GM18951 (cell line): ENCODE data around the gene PITHD1.

Experiments used
- POLR2A ChIP-seq: IDR thresholded peaks from 4 replicates; pipeline ENCODE4 v1.6.1; 2011; ENCODE audit warnings: mild to moderate bottlenecking; ENCODE audit not compliant: insufficient read length, insufficient read depth; ENCODE audit errors: extremely low read depth
- in situ Hi-C: fragments of 300-500 bp; cut with MboI; formaldehyde crosslinking; loops from one replicate; pipeline ENCODE4 v1.12.0; 2022; ENCODE audit warnings: low sequenced_read_pairs, mixed read lengths, inconsistent platforms; ENCODE audit not compliant: unreplicated experiment

PITHD1 gene

DNA sequence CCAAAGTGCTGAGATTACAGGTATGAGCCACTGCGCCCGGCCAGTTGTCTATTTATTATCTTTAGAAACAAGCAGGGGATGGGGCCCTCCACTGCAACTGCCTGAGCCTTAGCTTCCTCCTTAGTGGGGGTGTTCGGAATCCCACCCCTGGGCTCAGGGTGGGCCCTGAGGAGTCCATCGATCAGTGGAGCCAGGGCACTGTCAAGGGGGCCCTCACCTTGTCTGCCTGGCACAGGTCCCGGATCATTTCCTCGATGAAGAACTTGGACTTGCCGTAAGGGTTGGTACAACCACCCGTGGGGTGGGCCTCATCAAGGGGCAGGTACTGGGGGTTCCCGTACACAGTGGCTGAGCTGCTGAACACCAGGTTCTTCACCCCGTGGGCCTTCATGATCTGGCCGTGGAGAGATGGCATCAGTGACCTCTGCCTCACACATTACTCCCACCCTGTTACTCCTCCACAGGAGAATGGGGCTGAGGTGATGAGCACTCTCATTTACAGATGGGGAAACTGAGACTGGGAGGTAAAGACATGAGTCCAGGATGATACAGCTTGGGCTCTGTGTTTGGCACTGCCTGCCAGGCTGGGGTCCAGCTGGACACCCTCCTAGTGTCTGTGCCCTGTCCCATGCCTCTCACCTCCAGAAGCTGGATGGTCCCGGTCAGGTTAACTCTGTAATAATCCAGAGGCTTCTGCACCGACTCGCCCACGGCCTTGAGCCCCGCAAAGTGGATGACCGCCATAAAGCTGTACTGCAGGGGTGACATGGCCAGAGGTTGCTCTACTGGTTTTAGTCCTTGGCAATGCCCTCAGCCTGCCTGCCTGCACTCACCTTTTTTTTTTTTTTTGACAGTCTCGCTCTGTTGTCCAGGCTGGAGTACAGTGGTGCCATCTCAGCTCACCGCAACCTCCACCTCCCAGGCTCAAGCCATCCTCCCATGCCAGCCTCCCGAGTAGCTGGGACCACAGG, 19.5 kb downstream of the PITHD1 start:
- TF ChIP-seq POLR2A = no peak
- in situ Hi-C loops = no loop called here

GRCh38 chr1:23798662-23799142, 20.5 kb downstream of the PITHD1 start:
- in situ Hi-C loops = no loop called here

DNA sequence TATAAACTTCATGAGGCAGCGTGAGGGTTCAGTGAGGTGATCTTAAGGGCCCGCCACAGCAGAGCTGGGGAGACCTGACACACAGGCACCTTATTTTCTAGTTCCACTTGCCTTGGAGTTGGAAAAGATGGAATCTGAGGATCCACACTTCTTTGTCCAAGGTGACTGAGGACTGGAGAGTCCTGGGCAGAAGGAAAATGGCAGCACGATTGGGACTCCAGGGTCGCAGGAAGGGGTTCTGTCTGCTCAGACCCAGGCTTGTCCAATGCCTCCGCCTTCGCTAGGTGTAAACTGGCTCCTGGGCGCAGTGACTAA, 21.0 kb downstream of the PITHD1 start:
- TF ChIP-seq POLR2A = no peak
- in situ Hi-C loops = no loop called here

More at GRCh38 chr1:23798662-23799142, 20.5 kb downstream of the PITHD1 start:
- no peak for TF ChIP-seq POLR2A

DNA sequence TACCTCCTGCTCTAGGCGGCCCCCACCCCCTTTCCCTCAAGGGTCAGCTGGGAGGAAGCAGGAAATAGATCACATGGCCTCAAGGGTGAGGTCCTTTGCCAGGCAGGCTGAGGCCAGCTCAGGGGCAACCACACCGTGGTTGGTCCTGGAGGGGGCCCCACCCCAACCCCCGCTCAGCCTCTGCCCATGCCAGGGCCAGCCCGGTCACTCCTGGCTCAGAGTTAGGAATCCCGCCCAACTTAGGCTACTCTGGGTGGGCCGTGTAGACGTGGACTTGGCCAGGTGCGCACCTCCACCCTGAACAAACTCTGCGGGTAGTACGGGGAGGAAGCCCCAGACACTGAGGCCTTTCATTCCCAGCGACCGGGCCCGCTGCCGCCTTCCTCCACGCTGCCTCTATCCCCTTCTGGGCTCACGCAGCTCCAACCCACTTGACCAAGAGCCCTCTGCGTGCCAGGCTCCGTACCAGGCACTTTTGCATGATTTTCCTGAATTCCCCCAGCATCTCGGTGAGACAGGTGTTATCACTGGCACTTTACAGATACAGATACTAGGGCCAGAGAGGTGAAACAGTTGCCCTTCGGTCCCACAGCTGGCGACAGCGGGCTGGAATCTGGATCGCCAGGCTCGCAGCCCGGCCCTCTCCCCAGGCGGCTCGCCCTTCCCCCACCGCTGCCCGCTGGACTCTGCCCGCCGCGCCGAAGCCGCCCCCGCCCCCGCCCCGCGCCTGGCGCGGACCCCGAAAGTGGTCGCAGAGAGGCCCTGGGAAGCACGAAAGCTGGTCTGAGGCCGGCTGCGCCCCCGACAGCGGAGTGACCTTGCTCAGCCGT, 21.6 kb downstream of the PITHD1 start:
- in situ Hi-C loops = loop anchor here (10.0 kb wide), 1 partner anchor 115 kb away; the partner anchor contains the start of gene CNR2
- TF ChIP-seq POLR2A = peak; percentile 38

DNA sequence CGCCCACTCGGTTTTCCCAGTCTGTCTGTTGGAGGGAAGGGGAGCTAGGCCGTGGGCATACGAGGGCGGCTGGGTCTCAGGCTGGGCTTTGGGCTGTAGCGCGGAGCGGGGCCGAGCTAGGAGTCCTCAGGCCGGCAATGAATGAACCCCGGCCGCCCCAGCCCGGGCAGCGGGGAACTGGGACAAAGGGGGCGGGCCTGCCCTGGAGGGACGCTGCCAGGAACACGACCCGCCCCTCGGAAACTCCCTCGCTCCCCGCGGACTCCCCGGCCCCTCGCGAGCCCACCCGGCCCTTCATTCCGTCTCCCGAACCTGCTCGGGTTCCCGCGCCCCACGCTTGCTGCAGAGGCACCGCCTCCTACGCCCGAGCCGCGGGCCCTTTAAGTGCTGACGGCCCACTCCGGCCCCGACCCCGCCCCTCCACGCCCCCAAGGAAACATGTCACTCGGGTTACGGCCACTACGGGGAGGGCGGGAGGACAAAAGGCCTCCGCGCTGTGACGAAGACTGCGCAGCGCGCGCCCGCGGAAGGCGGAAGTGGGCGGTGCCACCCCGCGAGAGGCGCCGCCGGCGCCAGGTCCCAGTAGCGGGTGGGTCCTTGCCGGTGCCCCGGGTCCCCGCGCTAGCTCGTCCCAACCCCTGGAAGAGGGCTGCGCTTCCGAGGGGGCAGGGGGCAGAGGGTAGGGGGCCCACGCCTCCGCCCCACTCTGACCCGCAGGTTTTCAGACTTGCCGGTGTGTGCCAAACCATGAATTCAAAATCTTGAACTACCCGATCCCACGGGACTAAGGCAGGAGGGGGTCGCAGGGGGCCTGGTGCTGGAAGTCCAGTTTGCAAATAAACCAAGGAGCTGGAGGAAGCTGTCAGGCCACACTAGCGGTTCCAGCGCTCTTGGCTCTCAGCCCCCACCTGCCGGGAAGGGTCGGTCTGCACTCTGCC, 22.5 kb downstream of the PITHD1 start, which contains the start of gene GALE:
Gene GALE (minus strand): TSS at position 355 of the 938 bp plus-strand sequence. CDS start 1,747 bp downstream, outside the sequence.
- in situ Hi-C loops = loop anchor here (10.0 kb wide), 1 partner anchor 114 kb away; the partner anchor contains the start of gene CNR2
- TF ChIP-seq POLR2A = peak; percentile 95

DNA sequence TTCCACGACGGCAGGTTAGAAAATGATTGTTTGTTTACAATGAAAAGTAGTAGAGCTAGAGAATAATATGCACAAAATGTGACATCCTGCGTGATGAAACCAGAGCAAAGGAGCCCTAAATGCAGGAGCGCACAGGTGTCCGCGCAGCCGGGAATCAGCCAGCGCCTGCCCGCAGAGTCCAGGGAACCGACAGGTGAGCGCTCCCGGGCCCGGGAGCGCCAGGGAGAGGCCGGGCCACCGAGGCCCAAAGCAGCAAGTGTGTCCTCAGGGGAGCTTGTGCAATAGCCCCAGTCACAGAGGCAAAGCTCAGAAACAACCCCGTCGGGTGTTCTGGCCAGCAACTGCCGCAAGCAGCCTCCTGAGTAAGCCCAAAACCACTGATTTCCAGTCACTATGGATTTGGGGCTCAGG, 23.1 kb downstream of the PITHD1 start:
- TF ChIP-seq POLR2A = no peak
- in situ Hi-C loops = loop anchor here (10.0 kb wide), 1 partner anchor 113 kb away; the partner anchor contains the start of gene CNR2

GRCh38 chr1:23801876-23802275, 23.7 kb downstream of the PITHD1 start:
- in situ Hi-C loops = loop anchor here (10.0 kb wide), 1 partner anchor 113 kb away; the partner anchor contains the start of gene CNR2
- no peak for TF ChIP-seq POLR2A

- in situ Hi-C loops = loop anchor here (10.0 kb wide), 1 partner anchor 112 kb away; the partner anchor contains the start of gene CNR2
Measured at GRCh38 chr1:23802809-23803342, 24.7 kb downstream of the PITHD1 start.

GRCh38 chr1:23803674-23804073, 25.5 kb downstream of the PITHD1 start:
- TF ChIP-seq POLR2A = no peak
- in situ Hi-C loops = loop anchor here (10.0 kb wide), 1 partner anchor 111 kb away; the partner anchor contains the start of gene CNR2

GRCh38 chr1:23804183-23804835, 26.1 kb downstream of the PITHD1 start:
- in situ Hi-C loops = loop anchor here (10.0 kb wide), 1 partner anchor 110 kb away; the partner anchor contains the start of gene CNR2
- TF ChIP-seq POLR2A = no peak

DNA sequence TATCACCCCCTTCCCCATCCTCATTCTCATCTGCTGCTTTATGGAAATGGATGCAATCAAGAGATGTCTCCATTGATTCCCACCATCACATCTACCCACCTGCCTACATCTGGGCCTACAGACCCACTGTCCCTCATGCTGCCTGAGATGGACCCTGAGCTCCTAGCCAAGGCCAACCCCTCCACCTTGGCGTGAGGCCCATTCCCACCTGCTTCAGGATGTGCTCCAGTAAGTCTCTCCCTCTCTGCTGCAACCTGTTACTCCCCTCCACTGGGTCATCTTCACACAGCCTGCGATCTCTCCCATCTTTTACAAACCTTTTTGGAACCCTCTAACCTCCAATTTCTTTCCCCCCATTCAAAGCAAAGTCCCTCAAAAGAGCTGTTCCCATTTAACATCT, 26.8 kb downstream of the PITHD1 start:
- in situ Hi-C loops = loop anchor here (10.0 kb wide), 1 partner anchor 110 kb away; the partner anchor contains the start of gene CNR2
- TF ChIP-seq POLR2A = no peak
